ENCODE data around the gene GPRIN3. TPM values are rescaled to one million over a fixed set of nuclear protein-coding genes. Genes with fewer than 3 reads are reported as not detected.
A peak's percentile ranks its signal among the peaks of the same experiment; 100 is the strongest.

Gene GPRIN3
- total and polyA plus RNA-seq, 10 of the 15 experiments (the other 5 are each of a cell fraction or from before 2014, with no cell fraction given), result under 0.01 to 0.05 (median 0.01) TPM; not detected in 6

DNA sequence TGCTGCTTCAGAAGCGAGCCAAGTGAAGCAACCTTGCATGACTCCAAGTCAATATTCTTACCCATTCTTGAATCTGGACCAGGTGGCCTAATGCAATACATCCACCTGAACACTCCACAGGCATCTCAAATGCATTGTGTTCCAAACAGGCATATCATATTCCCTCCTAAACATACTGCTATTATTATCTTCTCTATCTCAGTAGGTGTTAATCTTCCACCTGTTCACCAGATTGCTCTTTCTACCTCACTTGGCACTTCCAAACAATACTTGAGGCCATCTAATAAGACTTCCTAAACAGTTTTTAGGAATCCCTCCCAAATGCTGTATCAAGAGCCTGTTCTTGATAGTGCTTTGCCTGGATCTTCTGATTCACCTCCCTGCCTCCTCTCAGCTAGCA is 90.7 kb downstream of the GPRIN3 start (continued):
- TF ChIP-seq, protein P1, sequence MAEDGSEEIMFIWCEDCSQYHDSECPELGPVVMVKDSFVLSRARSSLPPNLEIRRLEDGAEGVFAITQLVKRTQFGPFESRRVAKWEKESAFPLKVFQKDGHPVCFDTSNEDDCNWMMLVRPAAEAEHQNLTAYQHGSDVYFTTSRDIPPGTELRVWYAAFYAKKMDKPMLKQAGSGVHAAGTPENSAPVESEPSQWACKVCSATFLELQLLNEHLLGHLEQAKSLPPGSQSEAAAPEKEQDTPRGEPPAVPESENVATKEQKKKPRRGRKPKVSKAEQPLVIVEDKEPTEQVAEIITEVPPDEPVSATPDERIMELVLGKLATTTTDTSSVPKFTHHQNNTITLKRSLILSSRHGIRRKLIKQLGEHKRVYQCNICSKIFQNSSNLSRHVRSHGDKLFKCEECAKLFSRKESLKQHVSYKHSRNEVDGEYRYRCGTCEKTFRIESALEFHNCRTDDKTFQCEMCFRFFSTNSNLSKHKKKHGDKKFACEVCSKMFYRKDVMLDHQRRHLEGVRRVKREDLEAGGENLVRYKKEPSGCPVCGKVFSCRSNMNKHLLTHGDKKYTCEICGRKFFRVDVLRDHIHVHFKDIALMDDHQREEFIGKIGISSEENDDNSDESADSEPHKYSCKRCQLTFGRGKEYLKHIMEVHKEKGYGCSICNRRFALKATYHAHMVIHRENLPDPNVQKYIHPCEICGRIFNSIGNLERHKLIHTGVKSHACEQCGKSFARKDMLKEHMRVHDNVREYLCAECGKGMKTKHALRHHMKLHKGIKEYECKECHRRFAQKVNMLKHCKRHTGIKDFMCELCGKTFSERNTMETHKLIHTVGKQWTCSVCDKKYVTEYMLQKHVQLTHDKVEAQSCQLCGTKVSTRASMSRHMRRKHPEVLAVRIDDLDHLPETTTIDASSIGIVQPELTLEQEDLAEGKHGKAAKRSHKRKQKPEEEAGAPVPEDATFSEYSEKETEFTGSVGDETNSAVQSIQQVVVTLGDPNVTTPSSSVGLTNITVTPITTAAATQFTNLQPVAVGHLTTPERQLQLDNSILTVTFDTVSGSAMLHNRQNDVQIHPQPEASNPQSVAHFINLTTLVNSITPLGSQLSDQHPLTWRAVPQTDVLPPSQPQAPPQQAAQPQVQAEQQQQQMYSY (CRISPR knock-in tag; IDR thresholded peaks at IDR 0.05), result no peak
- no peak for TF ChIP-seq PAX5 (IDR thresholded peaks at IDR 0.05; ENCODE audit: borderline replicate concordance, low read depth, low read length)
- TF ChIP-seq CEBPB (IDR thresholded peaks at IDR 0.05; ENCODE audit: borderline replicate concordance in 1 of 2, low read depth in 2 of 2, low read length in 2 of 2), result no peak
- TF ChIP-seq MTA2 (IDR thresholded peaks at IDR 0.05; ENCODE audit: low read depth), result no peak

DNA sequence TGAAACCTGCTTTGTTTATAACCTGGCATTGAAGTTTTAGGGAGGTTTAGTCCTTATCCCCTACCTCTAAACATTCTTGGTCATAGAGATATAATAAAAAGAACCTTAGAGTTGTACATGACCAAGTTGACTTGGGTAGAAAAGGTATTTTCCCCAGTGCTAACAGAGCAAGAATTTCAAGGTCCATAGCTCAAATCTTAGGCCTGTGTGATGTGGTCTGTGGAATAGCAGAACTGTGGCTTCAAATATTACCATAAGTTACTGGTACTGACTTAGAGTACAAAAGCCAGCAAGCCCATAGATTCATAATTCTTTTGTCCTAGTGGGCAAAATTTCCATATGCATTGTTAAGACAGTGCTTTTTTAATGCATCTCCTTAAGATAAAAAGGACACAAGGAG is 91.2 kb downstream of the GPRIN3 start:
- FAIRE-seq (no peak), DNase-seq (ENCODE audit: low read depth, low spot score) (no peak), ATAC-seq (peak; percentile 34; the same call in 1 of the 3 replicates)
- H4K20me1 ChIP-seq (ENCODE audit: control insufficient read depth, insufficient read depth), result no peaks in the 10 kb centered on the region
- H3K4me3 ChIP-seq, result no peak overlapping the region
- H3K27ac ChIP-seq (ENCODE audit: control insufficient read depth, insufficient read depth), result no peak overlapping the region
- no peak overlapping the region for H3K9ac ChIP-seq (ENCODE audit: control insufficient read depth, insufficient read depth, low read length)
- no peaks in the 10 kb centered on the region for H3K4me1 ChIP-seq (ENCODE audit: control insufficient read depth, insufficient read depth, low read length)
- ChIA-PET RAD21 (ENCODE audit: unreplicated experiment) (no interaction called here), SMC1A (ENCODE audit: uncharacterized antibody, unreplicated experiment) (interaction anchor here (1.2 kb wide), 1 partner anchor 10 kb away, joined by 3 read pairs; no protein-coding TSS in a partner anchor), POLR2A (interaction anchor here (0.5 kb wide), 1 partner anchor 198 kb away, joined by 4 read pairs; no protein-coding TSS in a partner anchor), CTCF (no interaction called here)
- no TSS peak for BruUV-seq (replicated peaks)
- intact Hi-C loops (cut with micrococcal nuclease; ENCODE audit: unreplicated experiment), result no loop called here
- H3K9me3 ChIP-seq (replicated peaks; ENCODE audit: control insufficient read depth, insufficient read depth, low read length), result no peaks in the 10 kb centered on the region
- TF ChIP-seq ETV6 (conservative IDR thresholded peaks at IDR 0.05 in 1 of 2, IDR thresholded peaks at IDR 0.05 in 1 of 2; ENCODE audit: borderline replicate concordance in 1 of 2, low read depth in 1 of 2) (no peak), SUZ12 (IDR thresholded peaks at IDR 0.05; ENCODE audit: unreplicated experiment) (no peak), STAT1 (conservative IDR thresholded peaks at IDR 0.05) (no peak), HCFC1 (IDR thresholded peaks at IDR 0.05; ENCODE audit: low read length) (no peak)
- in situ Hi-C loops (cut with MboI), result no loop called here
- H3K79me2 ChIP-seq (ENCODE audit: control insufficient read depth, insufficient read depth, low read length), result no peaks in the 10 kb centered on the region
- H2AFZ ChIP-seq (ENCODE audit: control insufficient read depth, low read depth, low read length), result no peak overlapping the region
- H3K36me3 ChIP-seq (ENCODE audit: control insufficient read depth in 2 of 2, insufficient read depth in 2 of 2, low read length in 1 of 2), result no peaks in the 10 kb centered on the region
- no peak overlapping the region for H3K4me2 ChIP-seq (ENCODE audit: control insufficient read depth, insufficient read depth)
- H3K27me3 ChIP-seq (replicated peaks in 1 of 2; ENCODE audit: control insufficient read depth in 2 of 2, insufficient read depth in 2 of 2, low read length in 1 of 2), result no peaks in the 10 kb centered on the region; a peak in 1 of 4 replicates
